Measurements from ENCODE around the gene INAVA.

Gene INAVA

GRCh38 chr1:200892958-200893357 lies 1.7 kb upstream of the INAVA start:
- no peak for TF ChIP-seq CTCF (IDR thresholded peaks at IDR 0.05; ENCODE audit: low read depth, low read length)
- no peak overlapping the region for H3K4me3 ChIP-seq (ENCODE audit: low read depth, low read length)

- no peak overlapping the region for H3K4me3 ChIP-seq (ENCODE audit: low read depth, low read length)
- TF ChIP-seq CTCF (IDR thresholded peaks at IDR 0.05; ENCODE audit: low read depth, low read length), result no peak
Observed at GRCh38 chr1:200893411-200893901, 1.2 kb upstream of the INAVA start.

GRCh38 chr1:200895443-200895789 lies 716 bp downstream of the INAVA start:
- no peak for TF ChIP-seq CTCF (IDR thresholded peaks at IDR 0.05; ENCODE audit: low read depth, low read length)
- H3K4me3 ChIP-seq (ENCODE audit: low read depth, low read length), result no peak overlapping the region

- TF ChIP-seq CTCF (IDR thresholded peaks at IDR 0.05; ENCODE audit: low read depth, low read length), result no peak
- H3K4me3 ChIP-seq (ENCODE audit: low read depth, low read length), result no peak overlapping the region
Observed at GRCh38 chr1:200895801-200896530, 1.3 kb downstream of the INAVA start.

- TF ChIP-seq CTCF (IDR thresholded peaks at IDR 0.05; ENCODE audit: low read depth, low read length), result no peak
Observed at GRCh38 chr1:200896531-200897196, 2.0 kb downstream of the INAVA start.

GRCh38 chr1:200897259-200897658 lies 2.6 kb downstream of the INAVA start:
- no peak for TF ChIP-seq CTCF (IDR thresholded peaks at IDR 0.05; ENCODE audit: low read depth, low read length)
- H3K4me3 ChIP-seq (ENCODE audit: low read depth, low read length), result no peak overlapping the region

More at GRCh38 chr1:200896531-200897196, 2.0 kb downstream of the INAVA start:
- H3K4me3 ChIP-seq (ENCODE audit: low read depth, low read length), result no peak overlapping the region

GRCh38 chr1:200899015-200899386 lies 4.3 kb downstream of the INAVA start:
- no peak for TF ChIP-seq CTCF (IDR thresholded peaks at IDR 0.05; ENCODE audit: low read depth, low read length)
- H3K4me3 ChIP-seq (ENCODE audit: low read depth, low read length), result no peak overlapping the region
